Measurements from ENCODE around the gene ABO. TPM values are rescaled to one million over a fixed set of nuclear protein-coding genes. Genes with fewer than 3 reads are reported as not detected.
"Not testable (repeated sequence)": the region's sequence is repeated elsewhere in the genome, so short reads cannot be mapped to it uniquely, and the experiment has no call there.

Gene ABO
- total RNA-seq, 1 donor from 2014 or later = 4.8 TPM

DNA sequence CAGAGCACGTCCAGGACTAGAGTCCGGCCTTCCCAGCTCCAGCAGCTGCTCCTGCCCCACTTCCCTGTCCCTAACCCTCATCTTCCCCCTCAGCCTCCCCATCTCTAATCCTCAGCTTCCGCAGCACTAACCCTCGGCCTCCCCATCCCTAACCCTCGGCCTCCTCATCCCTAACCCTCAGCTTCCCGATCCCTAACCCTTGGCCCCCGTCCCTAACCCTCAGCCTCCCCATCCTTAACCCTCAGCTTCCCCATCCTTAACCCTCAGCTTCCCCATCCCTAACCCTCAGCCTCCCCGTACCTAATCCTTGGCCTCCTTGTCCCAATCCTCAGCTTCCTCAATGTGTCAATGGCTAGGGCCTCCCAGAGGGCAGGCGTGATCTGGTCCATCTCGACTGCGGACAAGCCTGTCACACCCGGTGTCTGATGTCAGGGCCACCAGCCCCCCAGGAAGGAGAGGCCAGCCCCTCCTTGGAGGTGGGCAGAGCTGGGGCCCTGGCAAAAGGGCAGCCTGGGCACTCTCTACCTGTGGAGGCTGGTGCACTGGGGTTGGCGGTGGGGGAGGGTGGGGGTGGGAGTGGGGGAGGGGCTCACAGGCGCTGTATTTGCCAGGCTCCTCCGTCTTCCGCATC lies 67.3 kb downstream of the ABO start:
- intact Hi-C loops (cut with DNase I) = no loop called here
- TF ChIP-seq, protein P1, sequence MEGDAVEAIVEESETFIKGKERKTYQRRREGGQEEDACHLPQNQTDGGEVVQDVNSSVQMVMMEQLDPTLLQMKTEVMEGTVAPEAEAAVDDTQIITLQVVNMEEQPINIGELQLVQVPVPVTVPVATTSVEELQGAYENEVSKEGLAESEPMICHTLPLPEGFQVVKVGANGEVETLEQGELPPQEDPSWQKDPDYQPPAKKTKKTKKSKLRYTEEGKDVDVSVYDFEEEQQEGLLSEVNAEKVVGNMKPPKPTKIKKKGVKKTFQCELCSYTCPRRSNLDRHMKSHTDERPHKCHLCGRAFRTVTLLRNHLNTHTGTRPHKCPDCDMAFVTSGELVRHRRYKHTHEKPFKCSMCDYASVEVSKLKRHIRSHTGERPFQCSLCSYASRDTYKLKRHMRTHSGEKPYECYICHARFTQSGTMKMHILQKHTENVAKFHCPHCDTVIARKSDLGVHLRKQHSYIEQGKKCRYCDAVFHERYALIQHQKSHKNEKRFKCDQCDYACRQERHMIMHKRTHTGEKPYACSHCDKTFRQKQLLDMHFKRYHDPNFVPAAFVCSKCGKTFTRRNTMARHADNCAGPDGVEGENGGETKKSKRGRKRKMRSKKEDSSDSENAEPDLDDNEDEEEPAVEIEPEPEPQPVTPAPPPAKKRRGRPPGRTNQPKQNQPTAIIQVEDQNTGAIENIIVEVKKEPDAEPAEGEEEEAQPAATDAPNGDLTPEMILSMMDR (IDR thresholded peaks at IDR 0.05) = no peak
- Histone ChIP-seq H3K9me3 (no peaks in the 10 kb centered on the region), H3K36me3 (no peaks in the 10 kb centered on the region), H3K4me1 (no peaks in the 10 kb centered on the region), H3K27me3 (no peaks in the 10 kb centered on the region), H3K27ac (no peak overlapping the region), H3K4me3 (no peak overlapping the region)
- DNase-seq (ENCODE audit: low spot score in 2 of 2) = peak in 1 of 2 donors; percentile 30

DNA sequence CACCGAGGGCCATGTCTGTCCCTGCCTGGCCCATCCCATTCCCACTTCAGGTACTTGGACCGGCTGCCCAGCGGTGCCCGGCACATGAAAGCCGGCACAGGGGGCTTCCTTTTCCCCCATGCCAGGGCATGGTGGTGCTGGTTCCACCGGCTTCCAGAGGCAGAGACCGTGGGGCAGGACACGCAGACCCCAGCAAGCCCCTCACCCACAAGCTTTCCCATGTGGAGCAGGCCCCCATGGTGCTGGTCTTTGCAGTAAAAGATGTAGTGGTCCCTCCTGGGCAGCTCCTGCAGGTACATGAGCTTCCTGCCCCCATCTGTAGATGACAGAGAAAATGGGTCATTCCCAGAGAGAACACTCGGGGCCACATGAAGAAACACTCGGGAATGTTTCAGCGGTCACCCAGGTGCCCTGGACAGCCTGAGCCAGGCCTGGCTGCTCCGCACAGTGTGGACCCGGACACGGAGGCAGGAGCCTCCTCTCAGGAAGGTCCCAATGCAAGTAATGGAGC lies 67.9 kb downstream of the ABO start:
- peak in 1 of 2 donors; percentile 58 for DNase-seq (ENCODE audit: low spot score in 2 of 2)
- Histone ChIP-seq H3K27me3 (no peaks in the 10 kb centered on the region), H3K4me1 (no peaks in the 10 kb centered on the region), H3K27ac (no peak overlapping the region), H3K4me3 (no peak overlapping the region), H3K9me3 (no peaks in the 10 kb centered on the region), H3K36me3 (no peaks in the 10 kb centered on the region)
- TF ChIP-seq, protein P1 (IDR thresholded peaks at IDR 0.05) = no peak
- intact Hi-C loops (cut with DNase I) = no loop called here

DNA sequence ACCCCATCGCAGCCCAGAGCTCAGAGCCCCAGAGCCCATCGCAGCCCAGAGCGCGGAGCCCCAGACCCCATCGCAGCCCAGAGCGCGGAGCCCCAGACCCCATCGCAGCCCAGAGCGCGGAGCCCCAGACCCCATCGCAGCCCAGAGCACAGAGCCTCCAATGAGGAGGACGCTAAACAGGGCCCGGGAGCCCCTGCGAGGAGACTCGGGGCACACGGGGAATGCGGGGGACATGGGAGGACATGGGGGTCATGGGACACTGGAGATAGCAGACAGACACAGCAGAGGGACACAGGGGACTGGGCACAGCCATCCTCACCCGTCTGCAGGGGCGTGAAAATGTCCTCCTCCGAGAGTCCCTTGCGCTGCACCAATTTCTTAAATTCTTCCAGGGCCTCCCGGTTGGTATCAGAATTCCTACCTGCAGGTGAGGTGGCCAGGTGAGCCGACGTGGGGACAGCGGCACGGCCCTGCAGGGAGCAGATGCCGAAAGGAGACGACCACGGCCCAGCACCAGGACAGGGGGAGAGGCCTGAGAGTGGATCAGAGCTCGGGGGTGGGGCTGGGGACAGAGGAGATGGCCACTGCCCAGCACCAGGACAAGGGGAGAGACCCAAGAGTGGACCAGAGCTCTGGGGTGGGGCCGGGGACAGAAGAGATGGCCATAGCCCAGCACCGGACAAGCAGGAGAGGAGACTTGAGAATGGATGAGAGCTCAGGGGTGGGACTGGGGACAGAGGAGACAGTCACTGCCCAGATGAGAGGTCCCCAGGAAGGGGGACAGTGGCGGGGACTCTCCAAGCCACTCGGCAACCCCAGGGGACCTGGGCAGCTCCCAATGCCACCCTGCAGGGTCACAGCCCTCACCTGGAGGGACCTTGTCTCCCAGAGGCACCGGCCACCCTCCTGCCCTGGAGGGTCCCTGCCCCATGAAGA lies 68.7 kb downstream of the ABO start:
- H3K4me1 ChIP-seq = no peaks in the 10 kb centered on the region
- intact Hi-C loops (cut with DNase I) = no loop called here
- H3K4me3 ChIP-seq = no peak overlapping the region
- H3K36me3 ChIP-seq = no peaks in the 10 kb centered on the region
- H3K27ac ChIP-seq = no peak overlapping the region
- TF ChIP-seq, protein P1 (IDR thresholded peaks at IDR 0.05) = no peak
- no peaks in the 10 kb centered on the region for H3K9me3 ChIP-seq
- no peaks in the 10 kb centered on the region for H3K27me3 ChIP-seq
- DNase-seq (ENCODE audit: low spot score in 2 of 2) = peak in 1 of 2 donors; percentile 34

DNA sequence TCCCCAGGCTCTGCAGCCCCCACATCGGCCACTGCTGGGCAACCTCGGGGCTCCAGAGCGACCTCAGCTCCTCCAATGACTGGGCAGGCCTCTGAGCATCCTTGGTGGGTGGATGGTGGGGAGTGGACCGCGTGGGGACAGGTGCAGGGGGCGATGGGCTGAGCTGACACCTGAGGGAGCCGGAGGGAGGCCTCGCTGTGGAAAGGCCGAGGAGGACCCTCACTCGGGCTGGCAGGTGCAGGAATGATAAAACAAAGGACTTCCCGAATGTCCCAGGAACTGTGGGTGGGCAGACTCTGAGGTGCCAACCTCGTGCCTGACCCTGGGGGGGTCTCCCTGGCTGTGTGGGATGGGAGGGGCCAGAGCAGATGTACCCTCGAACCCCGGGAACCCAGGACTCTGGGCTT lies 69.5 kb downstream of the ABO start:
- intact Hi-C loops (cut with DNase I); DNase-seq (ENCODE audit: low spot score in 2 of 2); H3K27me3 ChIP-seq; H3K36me3 ChIP-seq; H3K4me1 ChIP-seq; H3K9me3 ChIP-seq; H3K4me3 ChIP-seq; H3K27ac ChIP-seq: not testable (repeated sequence)

Other genes with a start within 250 kb of the ABO start
- gene GTF3C5, start 244.2 kb downstream of the ABO start, total RNA-seq = 25.9 TPM
- not detected for gene CEL, start 213.2 kb downstream of the ABO start, total RNA-seq
- gene RALGDS, start 154.0 kb downstream of the ABO start, total RNA-seq = 53.9 TPM
- gene GBGT1, start 111.3 kb downstream of the ABO start, total RNA-seq = 13.4 TPM
- gene OBP2B, start 66.0 kb downstream of the ABO start, total RNA-seq = not detected
- gene SURF6, start 61.0 kb upstream of the ABO start, total RNA-seq = 5.3 TPM
- 52.2 TPM for gene MED22, start 72.9 kb upstream of the ABO start, total RNA-seq
- 1,203 TPM for gene RPL7A, start 73.0 kb upstream of the ABO start, total RNA-seq
- 19.9 TPM for gene SURF1, start 81.3 kb upstream of the ABO start, total RNA-seq
- 4.4 TPM for gene SURF2, start 81.3 kb upstream of the ABO start, total RNA-seq
- 161 TPM for gene SURF4, start 100.9 kb upstream of the ABO start, total RNA-seq
- gene STKLD1, start 101.2 kb upstream of the ABO start, total RNA-seq = not detected
- 29.4 TPM for gene REXO4, start 142.8 kb upstream of the ABO start, total RNA-seq
- 3.5 TPM for gene ADAMTS13, start 147.2 kb upstream of the ABO start, total RNA-seq
- 24.8 TPM for gene CACFD1, start 184.8 kb upstream of the ABO start, total RNA-seq
- gene SLC2A6, start 203.9 kb upstream of the ABO start, total RNA-seq = 8.7 TPM
- gene MYMK, start 249.8 kb upstream of the ABO start, total RNA-seq = not detected

Measured in ascending aorta (tissue), 2 donors.